ENCODE measurements around the gene UNC5C. TPM values are rescaled to one million over a fixed set of nuclear protein-coding genes. Genes with fewer than 3 reads are reported as not detected.

UNC5C gene
- 25.7 TPM for total RNA-seq

GRCh38 chr4:95548738-95549245 lies at the start of gene UNC5C:
Gene UNC5C, minus strand, starts transcription at chr4:95548973.

